Measurements from ENCODE around the gene ABCA4.

ABCA4 gene

DNA sequence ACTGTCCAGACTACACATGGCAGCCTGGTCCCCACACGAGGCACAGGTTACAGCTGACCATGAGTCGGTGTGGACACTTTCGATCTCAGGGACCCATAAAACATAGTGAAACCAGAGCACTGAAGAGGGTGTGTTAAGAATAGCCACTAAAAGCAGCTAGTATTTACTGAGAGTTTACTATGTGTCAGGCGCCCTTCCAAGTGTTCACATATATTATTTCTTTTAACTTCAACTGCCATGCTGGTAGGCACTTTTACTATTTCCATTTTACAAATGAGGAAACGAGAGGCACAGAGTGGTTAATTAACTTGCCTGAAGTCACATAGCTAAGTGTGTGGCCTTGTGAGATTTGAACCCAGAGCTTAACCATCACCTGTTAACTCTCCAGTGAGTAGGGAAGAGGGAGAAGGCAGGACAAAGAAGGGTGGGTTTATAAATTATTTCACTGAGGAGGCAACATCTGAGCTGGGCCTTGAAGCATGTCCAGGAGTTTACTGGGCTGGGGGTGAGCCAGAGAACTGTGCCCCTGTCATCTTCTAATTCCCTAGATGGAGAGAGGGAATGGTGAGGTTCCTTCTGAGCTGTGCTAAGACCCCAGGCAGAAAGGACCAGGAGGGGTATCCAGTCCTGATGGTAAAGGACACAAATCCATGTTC, 20.7 kb downstream of the ABCA4 start:
- ATAC-seq (ENCODE audit: low read depth) (no peak), DNase-seq (ENCODE audit: low spot score) (no peak)
- no peaks in the 10 kb centered on the region for H3K36me3 ChIP-seq (ENCODE audit: low read depth)
- H3K4me1 ChIP-seq (ENCODE audit: insufficient read depth, poor library complexity, severe bottlenecking): peaks cover 16% of the 10 kb centered on the region
- H3K27ac ChIP-seq (ENCODE audit: poor library complexity, severe bottlenecking): no peak overlapping the region
- TF ChIP-seq, protein P1, sequence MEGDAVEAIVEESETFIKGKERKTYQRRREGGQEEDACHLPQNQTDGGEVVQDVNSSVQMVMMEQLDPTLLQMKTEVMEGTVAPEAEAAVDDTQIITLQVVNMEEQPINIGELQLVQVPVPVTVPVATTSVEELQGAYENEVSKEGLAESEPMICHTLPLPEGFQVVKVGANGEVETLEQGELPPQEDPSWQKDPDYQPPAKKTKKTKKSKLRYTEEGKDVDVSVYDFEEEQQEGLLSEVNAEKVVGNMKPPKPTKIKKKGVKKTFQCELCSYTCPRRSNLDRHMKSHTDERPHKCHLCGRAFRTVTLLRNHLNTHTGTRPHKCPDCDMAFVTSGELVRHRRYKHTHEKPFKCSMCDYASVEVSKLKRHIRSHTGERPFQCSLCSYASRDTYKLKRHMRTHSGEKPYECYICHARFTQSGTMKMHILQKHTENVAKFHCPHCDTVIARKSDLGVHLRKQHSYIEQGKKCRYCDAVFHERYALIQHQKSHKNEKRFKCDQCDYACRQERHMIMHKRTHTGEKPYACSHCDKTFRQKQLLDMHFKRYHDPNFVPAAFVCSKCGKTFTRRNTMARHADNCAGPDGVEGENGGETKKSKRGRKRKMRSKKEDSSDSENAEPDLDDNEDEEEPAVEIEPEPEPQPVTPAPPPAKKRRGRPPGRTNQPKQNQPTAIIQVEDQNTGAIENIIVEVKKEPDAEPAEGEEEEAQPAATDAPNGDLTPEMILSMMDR (IDR thresholded peaks at IDR 0.05; ENCODE audit: poor library complexity, severe bottlenecking): no peak
- H3K4me3 ChIP-seq (ENCODE audit: severe bottlenecking): no peak overlapping the region
- H3K9me3 ChIP-seq (ENCODE audit: severe bottlenecking): no peaks in the 10 kb centered on the region
- H3K27me3 ChIP-seq (ENCODE audit: insufficient read depth, poor library complexity, severe bottlenecking): no peaks in the 10 kb centered on the region

DNA sequence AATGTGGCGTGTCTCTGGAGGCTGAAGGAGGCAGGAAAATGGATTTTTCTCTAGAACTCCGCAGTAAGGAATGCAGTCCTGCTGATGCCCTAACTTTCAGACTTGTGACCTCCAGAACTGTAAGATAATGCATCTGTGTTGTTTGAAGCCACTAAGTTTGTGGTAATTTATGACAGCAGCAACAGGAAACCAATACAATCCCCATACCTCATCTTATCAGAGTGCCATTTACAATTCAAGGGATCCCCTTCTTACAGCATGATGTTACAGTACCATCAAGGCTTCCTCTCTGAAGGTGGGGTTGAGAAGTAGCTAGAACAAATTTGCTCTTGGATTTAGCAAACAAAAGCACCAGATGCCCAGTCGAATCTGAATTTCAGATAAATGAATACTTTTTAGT, 21.6 kb downstream of the ABCA4 start:
- no peaks in the 10 kb centered on the region for H3K27me3 ChIP-seq (ENCODE audit: insufficient read depth, poor library complexity, severe bottlenecking)

DNA sequence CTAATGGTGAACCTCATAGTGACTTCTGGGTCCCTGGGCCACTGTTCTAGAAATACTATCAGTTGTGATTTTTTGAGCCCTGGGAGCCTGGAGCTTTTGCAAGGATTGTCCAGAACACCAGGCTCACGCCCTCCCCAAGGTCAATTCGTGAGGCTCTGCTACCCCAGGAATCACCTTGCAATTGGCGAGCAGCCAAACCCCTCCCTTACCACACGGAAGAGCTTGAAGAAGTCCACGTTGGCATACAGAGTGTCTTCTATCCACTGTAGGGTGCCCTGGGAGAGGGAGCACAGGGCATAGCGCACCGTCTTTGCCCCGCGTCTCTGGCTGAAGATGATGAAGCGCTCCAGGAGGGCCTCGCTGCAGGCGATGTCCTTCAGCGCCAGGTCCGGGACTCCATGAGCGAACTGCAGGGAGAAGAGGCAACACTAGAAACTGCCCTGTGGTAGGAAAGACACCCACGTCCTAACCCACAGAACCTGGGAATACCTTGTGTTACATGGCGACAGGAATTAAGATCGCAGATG, 22.3 kb downstream of the ABCA4 start:
- ATAC-seq (ENCODE audit: low read depth) (no peak), DNase-seq (ENCODE audit: low spot score) (no peak)
- Histone ChIP-seq H3K27ac (ENCODE audit: poor library complexity, severe bottlenecking) (no peak overlapping the region), H3K4me1 (ENCODE audit: insufficient read depth, poor library complexity, severe bottlenecking) (peaks cover 11% of the 10 kb centered on the region), H3K36me3 (ENCODE audit: low read depth) (no peaks in the 10 kb centered on the region), H3K9me3 (ENCODE audit: severe bottlenecking) (no peaks in the 10 kb centered on the region), H3K4me3 (ENCODE audit: severe bottlenecking) (no peak overlapping the region), H3K27me3 (ENCODE audit: insufficient read depth, poor library complexity, severe bottlenecking) (no peaks in the 10 kb centered on the region)
- TF ChIP-seq, protein P1 (IDR thresholded peaks at IDR 0.05; ENCODE audit: poor library complexity, severe bottlenecking): no peak

More for the DNA sequence above, 21.6 kb downstream of the ABCA4 start:
- Histone ChIP-seq H3K36me3 (ENCODE audit: low read depth) (no peaks in the 10 kb centered on the region), H3K4me1 (ENCODE audit: insufficient read depth, poor library complexity, severe bottlenecking) (peaks cover 16% of the 10 kb centered on the region), H3K27ac (ENCODE audit: poor library complexity, severe bottlenecking) (no peak overlapping the region), H3K9me3 (ENCODE audit: severe bottlenecking) (no peaks in the 10 kb centered on the region), H3K4me3 (ENCODE audit: severe bottlenecking) (no peak overlapping the region)
- DNase-seq (ENCODE audit: low spot score) (no peak), ATAC-seq (ENCODE audit: low read depth) (no peak)
- TF ChIP-seq, protein P1 (IDR thresholded peaks at IDR 0.05; ENCODE audit: poor library complexity, severe bottlenecking): no peak

DNA sequence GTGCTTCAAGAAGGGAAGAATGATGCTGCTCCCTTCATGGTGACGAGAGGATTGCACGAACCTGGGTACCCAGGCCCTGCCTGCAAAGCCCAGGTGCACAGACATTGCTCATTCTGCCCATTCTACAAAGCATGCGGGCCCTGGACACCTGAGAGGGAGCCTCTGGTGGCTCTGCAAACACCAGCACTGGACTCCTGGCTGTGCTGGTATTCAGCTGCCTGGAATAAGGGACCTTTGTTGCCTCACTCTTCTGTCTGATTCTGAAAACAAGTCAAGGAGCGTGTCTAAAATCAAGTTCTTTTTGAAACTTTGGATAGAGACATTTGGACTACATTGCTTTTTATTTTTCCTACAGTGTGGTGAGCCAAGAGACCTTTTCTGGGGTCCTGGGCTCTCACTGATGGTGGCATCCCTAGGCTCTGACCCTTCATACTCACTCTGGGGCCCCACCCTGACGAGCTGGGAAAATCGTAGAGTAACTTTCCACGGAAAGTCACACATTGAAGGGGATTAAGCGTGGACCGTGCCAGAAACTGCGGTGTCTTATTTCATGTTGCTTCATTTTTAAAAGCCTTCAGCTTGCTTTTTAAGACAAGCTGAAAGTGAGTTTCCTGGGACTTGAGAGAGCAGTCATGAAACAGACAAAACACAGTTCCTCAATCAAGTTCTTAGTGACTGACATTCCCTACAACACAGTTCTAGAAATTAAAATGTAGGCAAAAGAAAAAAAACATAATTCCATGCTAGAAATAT, 24.0 kb downstream of the ABCA4 start:
- H3K27me3 ChIP-seq (ENCODE audit: insufficient read depth, poor library complexity, severe bottlenecking): no peaks in the 10 kb centered on the region
- no peak for ATAC-seq (ENCODE audit: low read depth)
- no peak overlapping the region for H3K4me3 ChIP-seq (ENCODE audit: severe bottlenecking)
- H3K9me3 ChIP-seq (ENCODE audit: severe bottlenecking): no peaks in the 10 kb centered on the region
- H3K27ac ChIP-seq (ENCODE audit: poor library complexity, severe bottlenecking): no peak overlapping the region
- H3K36me3 ChIP-seq (ENCODE audit: low read depth): no peaks in the 10 kb centered on the region
- TF ChIP-seq, protein P1 (IDR thresholded peaks at IDR 0.05; ENCODE audit: poor library complexity, severe bottlenecking): no peak
- peaks cover 7% of the 10 kb centered on the region for H3K4me1 ChIP-seq (ENCODE audit: insufficient read depth, poor library complexity, severe bottlenecking)
- no peak for DNase-seq (ENCODE audit: low spot score)
